ENCODE results near the gene GALNT5. TPM values are rescaled to one million over a fixed set of nuclear protein-coding genes. Genes with fewer than 3 reads are reported as not detected.

GALNT5 gene
- total RNA-seq, 1 donor from 2014 or later = 0.19 TPM

- no peaks in the 10 kb centered on the region for H3K4me1 ChIP-seq
- no peak overlapping the region for H3K4me3 ChIP-seq
- intact Hi-C loops (cut with micrococcal nuclease) = no loop called here
- no peaks in the 10 kb centered on the region for H3K27me3 ChIP-seq (ENCODE audit: low read depth)
- H3K27ac ChIP-seq (replicated peaks) = no peak overlapping the region
- H3K36me3 ChIP-seq = no peaks in the 10 kb centered on the region
- TF ChIP-seq CTCF (IDR thresholded peaks at IDR 0.05; ENCODE audit: borderline replicate concordance) = no peak
- no peak for DNase-seq
- H3K9me3 ChIP-seq (replicated peaks) = peaks cover 5% of the 10 kb centered on the region
These were observed 26.0 kb upstream of the GALNT5 start for GRCh38 chr2:157231476-157231875.

- Histone ChIP-seq H3K4me1 (no peaks in the 10 kb centered on the region), H3K27ac (replicated peaks) (no peak overlapping the region), H3K36me3 (no peaks in the 10 kb centered on the region), H3K9me3 (replicated peaks) (peaks cover 5% of the 10 kb centered on the region), H3K27me3 (ENCODE audit: low read depth) (no peaks in the 10 kb centered on the region), H3K4me3 (no peak overlapping the region)
- DNase-seq = no peak
- intact Hi-C loops (cut with micrococcal nuclease) = no loop called here
- no peak for TF ChIP-seq CTCF (IDR thresholded peaks at IDR 0.05; ENCODE audit: borderline replicate concordance)
These were observed 24.0 kb upstream of the GALNT5 start for GRCh38 chr2:157233506-157233905.

GRCh38 chr2:157236404-157236803 lies 21.1 kb upstream of the GALNT5 start:
- no peak overlapping the region for H3K4me3 ChIP-seq
- no peak for DNase-seq
- no peaks in the 10 kb centered on the region for H3K27me3 ChIP-seq (ENCODE audit: low read depth)
- H3K27ac ChIP-seq (replicated peaks) = no peak overlapping the region
- intact Hi-C loops (cut with micrococcal nuclease) = no loop called here
- TF ChIP-seq CTCF (IDR thresholded peaks at IDR 0.05; ENCODE audit: borderline replicate concordance) = no peak
- H3K9me3 ChIP-seq (replicated peaks) = peaks cover 5% of the 10 kb centered on the region
- H3K4me1 ChIP-seq = no peaks in the 10 kb centered on the region
- H3K36me3 ChIP-seq = no peaks in the 10 kb centered on the region

GRCh38 chr2:157238296-157238695 lies 19.2 kb upstream of the GALNT5 start:
- TF ChIP-seq CTCF (IDR thresholded peaks at IDR 0.05; ENCODE audit: borderline replicate concordance) = no peak
- DNase-seq = no peak

GRCh38 chr2:157244691-157245090 lies 12.8 kb upstream of the GALNT5 start:
- no peaks in the 10 kb centered on the region for H3K27me3 ChIP-seq (ENCODE audit: low read depth)
- no peaks in the 10 kb centered on the region for H3K9me3 ChIP-seq (replicated peaks)
- no peak for DNase-seq
- TF ChIP-seq CTCF (IDR thresholded peaks at IDR 0.05; ENCODE audit: borderline replicate concordance) = no peak
- H3K4me1 ChIP-seq = no peaks in the 10 kb centered on the region
- no peak overlapping the region for H3K27ac ChIP-seq (replicated peaks)
- intact Hi-C loops (cut with micrococcal nuclease) = no loop called here
- no peak overlapping the region for H3K4me3 ChIP-seq
- H3K36me3 ChIP-seq = no peaks in the 10 kb centered on the region

More at GRCh38 chr2:157238296-157238695, 19.2 kb upstream of the GALNT5 start:
- no peaks in the 10 kb centered on the region for H3K4me1 ChIP-seq
- no peak overlapping the region for H3K27ac ChIP-seq (replicated peaks)
- no peaks in the 10 kb centered on the region for H3K27me3 ChIP-seq (ENCODE audit: low read depth)
- H3K36me3 ChIP-seq = no peaks in the 10 kb centered on the region
- intact Hi-C loops (cut with micrococcal nuclease) = no loop called here
- peaks cover 2% of the 10 kb centered on the region for H3K9me3 ChIP-seq (replicated peaks)
- no peak overlapping the region for H3K4me3 ChIP-seq

Data from left ventricle myocardium inferior (tissue), 1 donor.